HG03045 (cell line): ENCODE results near the gene CA10.

Experiments used
- ATAC-seq: cut with Tn5 transposase; IDR thresholded peaks from one replicate; pipeline ENCODE4 v1.9.1; 2021; ENCODE audit warnings: mild to moderate bottlenecking, moderate library complexity; ENCODE audit not compliant: unreplicated experiment

CA10 gene

GRCh38 chr17:51657224-51657623 lies 501.3 kb downstream of the CA10 start:
- no peak for ATAC-seq

- no peak for ATAC-seq
These were observed 504.6 kb downstream of the CA10 start for GRCh38 chr17:51653878-51654277.

GRCh38 chr17:51652529-51652928 lies 506.0 kb downstream of the CA10 start:
- no peak for ATAC-seq

GRCh38 chr17:51651513-51652298 lies 506.8 kb downstream of the CA10 start:
- ATAC-seq = no peak

- ATAC-seq = no peak
These were observed 507.7 kb downstream of the CA10 start for GRCh38 chr17:51650772-51651171.

- ATAC-seq = no peak
These were observed 508.3 kb downstream of the CA10 start for GRCh38 chr17:51650202-51650601.

GRCh38 chr17:51647826-51648225 lies 510.7 kb downstream of the CA10 start:
- ATAC-seq = no peak

GRCh38 chr17:51647067-51647466 lies 511.4 kb downstream of the CA10 start:
- no peak for ATAC-seq

GRCh38 chr17:51646539-51646938 lies 512.0 kb downstream of the CA10 start:
- no peak for ATAC-seq

GRCh38 chr17:51645056-51645455 lies 513.5 kb downstream of the CA10 start:
- no peak for ATAC-seq

- ATAC-seq = no peak
These were observed 514.6 kb downstream of the CA10 start for GRCh38 chr17:51643702-51644490.

GRCh38 chr17:51642029-51642428 lies 516.5 kb downstream of the CA10 start:
- no peak for ATAC-seq

GRCh38 chr17:51640108-51640622 lies 518.3 kb downstream of the CA10 start:
- no peak for ATAC-seq

- ATAC-seq = no peak
These were observed 519.5 kb downstream of the CA10 start for GRCh38 chr17:51638971-51639370.

- ATAC-seq = no peak
These were observed 522.2 kb downstream of the CA10 start for GRCh38 chr17:51636291-51636690.

GRCh38 chr17:51630101-51630671 lies 528.3 kb downstream of the CA10 start:
- ATAC-seq = no peak

- no peak for ATAC-seq
These were observed 529.3 kb downstream of the CA10 start for GRCh38 chr17:51629232-51629631.

- no peak for ATAC-seq
These were observed 530.7 kb downstream of the CA10 start for GRCh38 chr17:51627779-51628178.

GRCh38 chr17:51618476-51618875 lies 540.0 kb downstream of the CA10 start:
- ATAC-seq = no peak

- ATAC-seq = no peak
These were observed 540.5 kb downstream of the CA10 start for GRCh38 chr17:51617986-51618385.

- no peak for ATAC-seq
These were observed 545.3 kb downstream of the CA10 start for GRCh38 chr17:51613255-51613654.

GRCh38 chr17:51612692-51613091 lies 545.8 kb downstream of the CA10 start:
- no peak for ATAC-seq
